SK-N-SH (cell line): ENCODE measurements around the gene AQP9. TPM values are rescaled to one million over a fixed set of nuclear protein-coding genes. Genes with fewer than 3 reads are reported as not detected.

ENCODE experiments used
- CTCF ChIA-PET: fragments of 300-600, 350-600 bp; formaldehyde crosslinking; extraction: SDS; loops from one replicate; lab custom pipeline; 2021; lab: Yijun Ruan, JAX
- POLR2A ChIA-PET: fragments of 350-600 bp; sonication (Branson Sonifier 250); formaldehyde crosslinking; extraction: SDS; loops from one replicate; lab custom pipeline; 2020; ENCODE audit warnings: antibody characterized with exemption, inconsistent platforms; lab: Yijun Ruan, JAX
- DNase-seq: peaks from one replicate; pipeline ENCODE4 v3.0.0; 2012
- H2AFZ ChIP-seq: fragments of 200-600 bp; sonication (generic); 2 replicates; pipeline ENCODE4 v1.8.1; 2016; ENCODE audit warnings: antibody characterized with exemption, mild to moderate bottlenecking, low read depth
- H3F3A ChIP-seq: fragments of 200-600 bp; sonication (generic); replicated peaks from 2 replicates; pipeline ENCODE3; 2016; ENCODE audit warnings: antibody characterized with exemption, mild to moderate bottlenecking; ENCODE audit not compliant: insufficient read depth
- H3K27ac ChIP-seq, 2 experiments: fragments of 200-500 bp in 1 of 2; fragments of 200-600 bp in 1 of 2; sonication (Bioruptor generic) in 1 of 2; sonication (generic), shearing (Covaris generic) in 1 of 2; 2 replicates each; pipeline versions ENCODE4 v1.5.1 to v1.6.1; 2014 to 2016; ENCODE audit warnings: low read depth in 2 of 2, inconsistent platforms in 1 of 2, low read length in 1 of 2, mild to moderate bottlenecking in 1 of 2, mixed read lengths in 1 of 2
- H3K27me3 ChIP-seq: fragments of 200-600 bp; sonication (generic), shearing (Covaris generic); 2 replicates; pipeline ENCODE4 v1.6.1; 2016; ENCODE audit warnings: mixed run types; ENCODE audit not compliant: insufficient read depth
- H3K36me3 ChIP-seq, 2 experiments: fragments of 200-500 bp in 1 of 2; fragments of 200-600 bp in 1 of 2; sonication (Bioruptor generic) in 1 of 2; sonication (generic) in 1 of 2; replicated peaks in 1 of 2; 2 replicates each; pipeline versions ENCODE3 to v1.5.1; 2014 to 2016; ENCODE audit warnings: low read length in 1 of 2, mild to moderate bottlenecking in 1 of 2; ENCODE audit not compliant: insufficient read depth in 2 of 2, control insufficient read depth in 1 of 2
- H3K4me1 ChIP-seq, 2 experiments: fragments of 200-500 bp in 1 of 2; fragments of 200-600 bp in 1 of 2; sonication (Bioruptor generic) in 1 of 2; sonication (generic), shearing (Covaris generic) in 1 of 2; 2 replicates each; pipeline versions ENCODE4 v1.5.1 to v1.6.1; 2014 to 2016; ENCODE audit warnings: low read depth in 1 of 2, low read length in 1 of 2, mixed run types in 1 of 2; ENCODE audit not compliant: insufficient read depth in 2 of 2, control insufficient read depth in 1 of 2
- H3K4me2 ChIP-seq: fragments of 200-600 bp; sonication (generic), shearing (Covaris generic); 2 replicates; pipeline ENCODE4 v1.6.1; 2017; ENCODE audit warnings: mixed run types
- H3K4me3 ChIP-seq, 2 experiments: fragments of 200-500 bp in 1 of 2; fragments of 200-600 bp in 1 of 2; sonication (Bioruptor generic) in 1 of 2; sonication (generic), shearing (Covaris generic) in 1 of 2; 2 replicates each; pipeline versions ENCODE4 v1.5.1 to v1.8.1; 2014 to 2016; ENCODE audit warnings: low read depth in 2 of 2, inconsistent platforms in 1 of 2, low read length in 1 of 2, mild to moderate bottlenecking in 1 of 2, mixed read lengths in 1 of 2, moderate library complexity in 1 of 2
- H3K79me2 ChIP-seq: fragments of 200-600 bp; sonication (generic); 2 replicates; pipeline ENCODE4 v1.8.1; 2017; ENCODE audit warnings: mild to moderate bottlenecking; ENCODE audit not compliant: insufficient read depth
- H3K9ac ChIP-seq: fragments of 200-600 bp; sonication (generic); 2 replicates; pipeline ENCODE4 v1.6.1; 2017; ENCODE audit warnings: mixed run types
- H3K9me2 ChIP-seq: fragments of 200-600 bp; sonication (generic); 2 replicates; pipeline ENCODE4 v1.6.1; 2017; ENCODE audit warnings: mixed run types
- H3K9me3 ChIP-seq: fragments of 200-600 bp; sonication (generic); 2 replicates; pipeline ENCODE4 v1.6.1; 2017; ENCODE audit warnings: mixed run types, mild to moderate bottlenecking, moderate library complexity
- H4K20me1 ChIP-seq: fragments of 200-600 bp; sonication (generic); 2 replicates; pipeline ENCODE4 v1.6.1; 2017; ENCODE audit warnings: mild to moderate bottlenecking, mixed run types; ENCODE audit not compliant: insufficient read depth
- ELF1 ChIP-seq: IDR thresholded peaks from 2 replicates; pipeline ENCODE4 v1.4.0; 2012
- EP300 ChIP-seq, 2 experiments: IDR thresholded peaks; 2 replicates each; pipeline versions ENCODE4 v1.4.0 to v1.6.1; 2012; ENCODE audit warnings: borderline replicate concordance in 1 of 2, low read depth in 1 of 2, low read length in 1 of 2
- EZH2phosphoT487 ChIP-seq: fragments of 200-600 bp; sonication (generic); IDR thresholded peaks from 2 replicates; pipeline ENCODE4 v1.6.1; 2017; ENCODE audit warnings: low read depth, mixed run types, mild to moderate bottlenecking, antibody characterized with exemption, moderate library complexity, borderline replicate concordance
- FOXM1 ChIP-seq: IDR thresholded peaks from 2 replicates; pipeline ENCODE4 v1.4.0; 2012; ENCODE audit warnings: low read depth, mild to moderate bottlenecking
- GABPA ChIP-seq: IDR thresholded peaks from 2 replicates; pipeline ENCODE4 v1.4.0; 2012; ENCODE audit warnings: low read depth, mild to moderate bottlenecking
- GATA2 ChIP-seq: sonication (generic); formaldehyde crosslinking; IDR thresholded peaks from 2 replicates; pipeline ENCODE4 v1.5.0; 2020; ENCODE audit warnings: mild to moderate bottlenecking, missing genetic modification reagents
- JUND ChIP-seq: IDR thresholded peaks from 2 replicates; pipeline ENCODE4 v1.4.0; 2012
- MAX ChIP-seq: IDR thresholded peaks from 2 replicates; pipeline ENCODE4 v1.4.0; 2012; ENCODE audit warnings: low read depth
- MXI1 ChIP-seq: IDR thresholded peaks from 2 replicates; pipeline ENCODE4 v1.6.1; 2012; ENCODE audit warnings: mild to moderate bottlenecking, low read depth, low read length, improper control_type of control experiment
- NFIC ChIP-seq: IDR thresholded peaks from 2 replicates; pipeline ENCODE4 v1.4.0; 2012; ENCODE audit warnings: borderline replicate concordance
- NRF1 ChIP-seq: IDR thresholded peaks from 2 replicates; pipeline ENCODE4 v1.6.1; 2012; ENCODE audit warnings: low read depth, mild to moderate bottlenecking, low read length
- POLR2AphosphoS5 ChIP-seq: IDR thresholded peaks from 2 replicates; pipeline ENCODE4 v1.6.1; 2012; ENCODE audit warnings: low read depth, low read length
- RCOR1 ChIP-seq: fragments of 150-350 bp; IDR thresholded peaks from 2 replicates; pipeline ENCODE4 v1.6.1; 2017; ENCODE audit warnings: antibody characterized with exemption, low read length
- RXRA ChIP-seq: IDR thresholded peaks from 2 replicates; pipeline ENCODE4 v1.4.0; 2012; ENCODE audit warnings: low read depth, mild to moderate bottlenecking, borderline replicate concordance
- SMC3 ChIP-seq: IDR thresholded peaks from 2 replicates; pipeline ENCODE4 v1.6.1; 2012; ENCODE audit warnings: low read depth, low read length, improper control_type of control experiment
- TAF1 ChIP-seq: IDR thresholded peaks from 2 replicates; pipeline ENCODE4 v1.6.1; 2012; ENCODE audit warnings: low read depth, mild to moderate bottlenecking, low read length, moderate library complexity, borderline replicate concordance
- TEAD4 ChIP-seq: IDR thresholded peaks from 2 replicates; pipeline ENCODE4 v1.4.0; 2012; ENCODE audit warnings: mild to moderate bottlenecking, borderline replicate concordance; ENCODE audit not compliant: insufficient read depth
- USF1 ChIP-seq: IDR thresholded peaks from 2 replicates; pipeline ENCODE4 v1.4.0; 2012; ENCODE audit warnings: low read depth, borderline replicate concordance
- WGBS: methylation state at CpG from one replicate; pipeline ENCODE4 v1.1.6; 2017; ENCODE audit warnings: low lambda C conversion rate; 5-methylcytosine and 5-hydroxymethylcytosine counted together
- polyA plus RNA-seq, 3 experiments: library from polyadenylated mRNA; depleted of rRNA; stranded (reverse); fragments of >200 nt; gene quantifications; 2 replicates each; pipeline ENCODE4 v1.2.3, GENCODE V29; 2012
- TF ChIP-seq, protein P1 (sequence below): IDR thresholded peaks from 2 replicates; pipeline ENCODE4 v1.6.1; 2012; ENCODE audit warnings: mild to moderate bottlenecking, low read depth, low read length, moderate library complexity
- TF ChIP-seq, protein P2 (sequence below): fragments of 200-600 bp; sonication (generic); IDR thresholded peaks from 2 replicates; pipeline ENCODE4 v1.6.1; 2017; ENCODE audit warnings: antibody characterized with exemption, mild to moderate bottlenecking, moderate library complexity

Gene AQP9, protein sequence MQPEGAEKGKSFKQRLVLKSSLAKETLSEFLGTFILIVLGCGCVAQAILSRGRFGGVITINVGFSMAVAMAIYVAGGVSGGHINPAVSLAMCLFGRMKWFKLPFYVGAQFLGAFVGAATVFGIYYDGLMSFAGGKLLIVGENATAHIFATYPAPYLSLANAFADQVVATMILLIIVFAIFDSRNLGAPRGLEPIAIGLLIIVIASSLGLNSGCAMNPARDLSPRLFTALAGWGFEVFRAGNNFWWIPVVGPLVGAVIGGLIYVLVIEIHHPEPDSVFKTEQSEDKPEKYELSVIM
- not detected in 2 replicates for polyA plus RNA-seq (2012; rRNA removed)
- not detected in 2 replicates for polyA plus RNA-seq (2012; cell fraction: cytosol; rRNA removed)
- not detected in 2 replicates for polyA plus RNA-seq (2012; cell fraction: nucleus; rRNA removed)

- Histone ChIP-seq H2AFZ (no peak within 1 kb of the TSS), H3K4me3 (no peak within 1 kb of the TSS), H3K9ac (no peak within 1 kb of the TSS), H3K4me1 (no peaks in the 10 kb centered on the region), H3K36me3 (no peaks in the 10 kb centered on the region), H3K9me2 (no peaks in the 10 kb centered on the region), H3K27me3 (0 out of 2 replicates have a peak, but pooled peaks cover 10% of the 10 kb centered on the region), H3K27ac (no peak within 1 kb of the TSS), H3K4me2 (no peak within 1 kb of the TSS), H4K20me1 (no peaks in the 10 kb centered on the region), H3K79me2 (no peaks in the 10 kb centered on the region), H3F3A (no peaks in the 10 kb centered on the region), H3K9me3 (no peaks in the 10 kb centered on the region)
- DNase-seq, result no peak
- 40% methylated on average over 7 of the region's 7 CpGs for WGBS
- TF ChIP-seq ELF1 (no peak), TAF1 (no peak), MXI1 (no peak), POLR2AphosphoS5 (no peak), GATA2 (no peak), JUND (no peak), RCOR1 (no peak), NRF1 (no peak), USF1 (no peak), EZH2phosphoT487 (no peak), RXRA (no peak), NFIC (no peak), SMC3 (no peak), MAX (no peak), FOXM1 (no peak), GABPA (no peak), EP300 (IDR thresholded peaks at IDR 0.05; ENCODE audit: borderline replicate concordance in 1 of 2, low read depth in 1 of 2, low read length in 1 of 2) (no peak), TEAD4 (no peak)
- TF ChIP-seq, protein P1, sequence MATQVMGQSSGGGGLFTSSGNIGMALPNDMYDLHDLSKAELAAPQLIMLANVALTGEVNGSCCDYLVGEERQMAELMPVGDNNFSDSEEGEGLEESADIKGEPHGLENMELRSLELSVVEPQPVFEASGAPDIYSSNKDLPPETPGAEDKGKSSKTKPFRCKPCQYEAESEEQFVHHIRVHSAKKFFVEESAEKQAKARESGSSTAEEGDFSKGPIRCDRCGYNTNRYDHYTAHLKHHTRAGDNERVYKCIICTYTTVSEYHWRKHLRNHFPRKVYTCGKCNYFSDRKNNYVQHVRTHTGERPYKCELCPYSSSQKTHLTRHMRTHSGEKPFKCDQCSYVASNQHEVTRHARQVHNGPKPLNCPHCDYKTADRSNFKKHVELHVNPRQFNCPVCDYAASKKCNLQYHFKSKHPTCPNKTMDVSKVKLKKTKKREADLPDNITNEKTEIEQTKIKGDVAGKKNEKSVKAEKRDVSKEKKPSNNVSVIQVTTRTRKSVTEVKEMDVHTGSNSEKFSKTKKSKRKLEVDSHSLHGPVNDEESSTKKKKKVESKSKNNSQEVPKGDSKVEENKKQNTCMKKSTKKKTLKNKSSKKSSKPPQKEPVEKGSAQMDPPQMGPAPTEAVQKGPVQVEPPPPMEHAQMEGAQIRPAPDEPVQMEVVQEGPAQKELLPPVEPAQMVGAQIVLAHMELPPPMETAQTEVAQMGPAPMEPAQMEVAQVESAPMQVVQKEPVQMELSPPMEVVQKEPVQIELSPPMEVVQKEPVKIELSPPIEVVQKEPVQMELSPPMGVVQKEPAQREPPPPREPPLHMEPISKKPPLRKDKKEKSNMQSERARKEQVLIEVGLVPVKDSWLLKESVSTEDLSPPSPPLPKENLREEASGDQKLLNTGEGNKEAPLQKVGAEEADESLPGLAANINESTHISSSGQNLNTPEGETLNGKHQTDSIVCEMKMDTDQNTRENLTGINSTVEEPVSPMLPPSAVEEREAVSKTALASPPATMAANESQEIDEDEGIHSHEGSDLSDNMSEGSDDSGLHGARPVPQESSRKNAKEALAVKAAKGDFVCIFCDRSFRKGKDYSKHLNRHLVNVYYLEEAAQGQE, result no peak
- TF ChIP-seq, protein P2, sequence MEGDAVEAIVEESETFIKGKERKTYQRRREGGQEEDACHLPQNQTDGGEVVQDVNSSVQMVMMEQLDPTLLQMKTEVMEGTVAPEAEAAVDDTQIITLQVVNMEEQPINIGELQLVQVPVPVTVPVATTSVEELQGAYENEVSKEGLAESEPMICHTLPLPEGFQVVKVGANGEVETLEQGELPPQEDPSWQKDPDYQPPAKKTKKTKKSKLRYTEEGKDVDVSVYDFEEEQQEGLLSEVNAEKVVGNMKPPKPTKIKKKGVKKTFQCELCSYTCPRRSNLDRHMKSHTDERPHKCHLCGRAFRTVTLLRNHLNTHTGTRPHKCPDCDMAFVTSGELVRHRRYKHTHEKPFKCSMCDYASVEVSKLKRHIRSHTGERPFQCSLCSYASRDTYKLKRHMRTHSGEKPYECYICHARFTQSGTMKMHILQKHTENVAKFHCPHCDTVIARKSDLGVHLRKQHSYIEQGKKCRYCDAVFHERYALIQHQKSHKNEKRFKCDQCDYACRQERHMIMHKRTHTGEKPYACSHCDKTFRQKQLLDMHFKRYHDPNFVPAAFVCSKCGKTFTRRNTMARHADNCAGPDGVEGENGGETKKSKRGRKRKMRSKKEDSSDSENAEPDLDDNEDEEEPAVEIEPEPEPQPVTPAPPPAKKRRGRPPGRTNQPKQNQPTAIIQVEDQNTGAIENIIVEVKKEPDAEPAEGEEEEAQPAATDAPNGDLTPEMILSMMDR, result no peak
- ChIA-PET CTCF (interaction anchor here (1.6 kb wide), 1 partner anchor 387 kb away, joined by 3 read pairs; no protein-coding TSS in a partner anchor), POLR2A (no interaction called here)
Observed at GRCh38 chr15:58138106-58138505, at the start of gene AQP9. TSS of gene AQP9 (plus strand) at chr15:58138381. CDS start at chr15:58138566, 185 bp downstream.
